ES-I3 (cell line): ENCODE measurements around the gene GDPD2.
"Not testable (repeated sequence)": the region's sequence is repeated elsewhere in the genome, so short reads cannot be mapped to it uniquely, and the experiment has no call there.

Experiments used
- H3K36me3 ChIP-seq: 2 replicates; pipeline ENCODE4 v1.6.1; 2013; ENCODE audit warnings: mild to moderate bottlenecking, low read length, control low read depth, moderate library complexity; ENCODE audit not compliant: insufficient read depth
- H3K4me1 ChIP-seq: 2 replicates; pipeline ENCODE4 v1.6.1; 2013; ENCODE audit warnings: mild to moderate bottlenecking, control low read depth, low read length; ENCODE audit not compliant: insufficient read depth
- H3K9ac ChIP-seq: 2 replicates; pipeline ENCODE4 v1.6.1; 2013; ENCODE audit warnings: low read depth, mild to moderate bottlenecking, low read length, moderate library complexity
- H3K9me3 ChIP-seq: 2 replicates; pipeline ENCODE4 v1.6.1; 2013; ENCODE audit warnings: mild to moderate bottlenecking, low read length, moderate library complexity; ENCODE audit not compliant: control insufficient read depth, insufficient read depth

GDPD2 gene

GRCh38 chrX:70422851-70423341, at the start of gene GDPD2:
TSS of gene GDPD2 (plus strand) at chrX:70423314. CDS start at chrX:70424985, 1,671 bp downstream.
- Histone ChIP-seq H3K4me1 (peaks cover 26% of the 10 kb centered on the region), H3K9me3 (no peaks in the 10 kb centered on the region), H3K9ac (peak within 1 kb of the TSS; percentile 67), H3K36me3 (no peaks in the 10 kb centered on the region; the same call in 1 of the 2 replicates)

GRCh38 chrX:70386235-70386634, 36.9 kb upstream of the GDPD2 start:
- Histone ChIP-seq H3K4me1 (no peaks in the 10 kb centered on the region), H3K9me3 (no peaks in the 10 kb centered on the region), H3K9ac (no peak overlapping the region), H3K36me3 (no peaks in the 10 kb centered on the region)

GRCh38 chrX:70398899-70399298, 24.2 kb upstream of the GDPD2 start:
- H3K36me3 ChIP-seq: no peaks in the 10 kb centered on the region
- H3K4me1 ChIP-seq: no peaks in the 10 kb centered on the region
- no peaks in the 10 kb centered on the region for H3K9me3 ChIP-seq
- H3K9ac ChIP-seq: no peak overlapping the region

GRCh38 chrX:70400181-70400580, 22.9 kb upstream of the GDPD2 start:
- H3K9me3 ChIP-seq, H3K9ac ChIP-seq, H3K36me3 ChIP-seq, H3K4me1 ChIP-seq: not testable (repeated sequence)

GRCh38 chrX:70402721-70403120, 20.4 kb upstream of the GDPD2 start:
- Histone ChIP-seq H3K4me1 (no peaks in the 10 kb centered on the region), H3K9me3 (no peaks in the 10 kb centered on the region), H3K36me3 (peaks cover 7% of the 10 kb centered on the region), H3K9ac (no peak overlapping the region)

GRCh38 chrX:70405003-70405402, 18.1 kb upstream of the GDPD2 start:
- Histone ChIP-seq H3K36me3 (peaks cover 7% of the 10 kb centered on the region), H3K9ac (no peak overlapping the region), H3K9me3 (no peaks in the 10 kb centered on the region), H3K4me1 (no peaks in the 10 kb centered on the region)

GRCh38 chrX:70410921-70411320, 12.2 kb upstream of the GDPD2 start:
- Histone ChIP-seq H3K9ac (no peak overlapping the region), H3K36me3 (no peaks in the 10 kb centered on the region; the same call in 1 of the 2 replicates), H3K9me3 (no peaks in the 10 kb centered on the region), H3K4me1 (no peaks in the 10 kb centered on the region)

- Histone ChIP-seq H3K9me3 (no peaks in the 10 kb centered on the region), H3K9ac (no peak overlapping the region), H3K4me1 (no peaks in the 10 kb centered on the region), H3K36me3 (no peaks in the 10 kb centered on the region; the same call in 1 of the 2 replicates)
Measured at GRCh38 chrX:70411475-70411874, 11.6 kb upstream of the GDPD2 start.

GRCh38 chrX:70421618-70422017, 1.5 kb upstream of the GDPD2 start:
- no peaks in the 10 kb centered on the region for H3K9me3 ChIP-seq
- H3K36me3 ChIP-seq: no peaks in the 10 kb centered on the region; the same call in 1 of the 2 replicates
- no peak overlapping the region for H3K9ac ChIP-seq
- H3K4me1 ChIP-seq: peaks cover 26% of the 10 kb centered on the region

GRCh38 chrX:70423936-70424675, 992 bp downstream of the GDPD2 start:
- H3K4me1 ChIP-seq: peaks cover 26% of the 10 kb centered on the region
- peak overlapping the region; percentile 67 for H3K9ac ChIP-seq
- H3K9me3 ChIP-seq: no peaks in the 10 kb centered on the region
- H3K36me3 ChIP-seq: no peaks in the 10 kb centered on the region; the same call in 1 of the 2 replicates

GRCh38 chrX:70424801-70425200, 1.7 kb downstream of the GDPD2 start:
- Histone ChIP-seq H3K9me3 (no peaks in the 10 kb centered on the region), H3K9ac (no peak overlapping the region), H3K36me3 (no peaks in the 10 kb centered on the region; the same call in 1 of the 2 replicates), H3K4me1 (peaks cover 26% of the 10 kb centered on the region)

- Histone ChIP-seq H3K4me1 (peaks cover 18% of the 10 kb centered on the region), H3K9me3 (no peaks in the 10 kb centered on the region), H3K9ac (no peak overlapping the region), H3K36me3 (no peaks in the 10 kb centered on the region; the same call in 1 of the 2 replicates)
Measured at GRCh38 chrX:70426286-70427278, 3.5 kb downstream of the GDPD2 start.

- Histone ChIP-seq H3K9me3 (no peaks in the 10 kb centered on the region), H3K4me1 (peaks cover 14% of the 10 kb centered on the region)
Measured at GRCh38 chrX:70427365-70427764, 4.3 kb downstream of the GDPD2 start.

GRCh38 chrX:70429759-70430158, 6.6 kb downstream of the GDPD2 start:
- no peak overlapping the region for H3K9ac ChIP-seq
- H3K36me3 ChIP-seq: no peaks in the 10 kb centered on the region; the same call in 1 of the 2 replicates

More at GRCh38 chrX:70427365-70427764, 4.3 kb downstream of the GDPD2 start:
- Histone ChIP-seq H3K9ac (no peak overlapping the region), H3K36me3 (no peaks in the 10 kb centered on the region; the same call in 1 of the 2 replicates)

More at GRCh38 chrX:70429759-70430158, 6.6 kb downstream of the GDPD2 start:
- Histone ChIP-seq H3K9me3 (no peaks in the 10 kb centered on the region), H3K4me1 (peaks cover 5% of the 10 kb centered on the region; the same call in 1 of the 2 replicates)
